ENCODE data around the gene TBC1D21. TPM values are rescaled to one million over a fixed set of nuclear protein-coding genes. Genes with fewer than 3 reads are reported as not detected.

TBC1D21 gene
- polyA plus RNA-seq, 1 donor from 2014 or later = not detected

DNA sequence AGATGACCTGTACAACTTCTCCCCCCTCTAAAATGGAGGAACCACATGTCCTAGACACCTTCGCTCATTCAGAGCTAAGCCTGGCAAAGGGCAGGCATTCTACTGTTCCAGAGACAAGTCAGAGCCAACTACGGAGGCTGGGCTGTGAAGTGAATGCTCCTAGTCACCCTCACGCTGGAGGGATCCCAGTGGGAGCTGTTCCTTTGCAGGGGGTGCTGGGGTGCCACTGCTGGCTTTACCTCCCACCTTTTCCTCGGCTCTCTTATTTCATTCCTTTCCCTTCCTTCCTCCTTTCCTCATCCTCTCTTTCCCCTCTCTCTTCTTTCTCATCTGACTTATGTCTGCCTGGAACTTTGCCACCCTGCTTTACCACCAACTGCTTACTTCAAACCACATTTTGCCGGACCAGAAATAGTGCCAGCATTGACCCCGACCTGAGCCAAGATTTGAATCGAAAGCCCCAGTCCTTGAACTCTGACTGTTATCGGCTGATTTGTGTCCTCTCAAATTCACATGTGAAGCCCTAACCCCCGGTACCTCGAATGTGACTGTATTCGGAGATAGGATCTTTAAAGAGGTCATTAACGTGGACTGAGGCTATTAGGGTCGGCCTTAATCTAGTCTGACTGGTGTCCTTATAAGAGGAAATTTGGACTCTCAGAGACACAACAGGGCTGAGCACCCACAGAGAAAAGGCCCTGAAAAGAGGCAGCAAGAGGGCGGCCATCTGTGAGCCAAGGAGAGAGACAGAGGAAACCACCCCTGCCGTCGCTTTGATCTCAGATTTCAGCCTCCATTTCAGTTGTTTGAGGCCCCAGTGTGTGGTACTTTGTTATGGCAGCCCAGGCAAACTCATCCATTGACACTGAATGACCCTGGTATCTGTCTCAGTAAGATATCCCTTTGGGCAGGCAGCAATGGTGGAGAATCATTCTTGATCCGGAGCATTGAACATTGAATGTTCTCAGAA lies 31.3 kb upstream of the TBC1D21 start:
- H3F3A ChIP-seq (ENCODE audit: insufficient read depth, low read length, poor library complexity, severe bottlenecking) = no peaks in the 10 kb centered on the region
- H3K9me2 ChIP-seq (ENCODE audit: insufficient read depth, low read length) = no peaks in the 10 kb centered on the region
- H3K9me3 ChIP-seq (ENCODE audit: low read length) = no peaks in the 10 kb centered on the region
- no peak overlapping the region for H3K9ac ChIP-seq (ENCODE audit: low read length)
- no peaks in the 10 kb centered on the region for H3K79me2 ChIP-seq (replicated peaks; ENCODE audit: insufficient read depth, low read length)
- H4K20me1 ChIP-seq (ENCODE audit: insufficient read depth) = no peaks in the 10 kb centered on the region
- no peak overlapping the region for H2AFZ ChIP-seq (ENCODE audit: low read depth, low read length)
- H3K27me3 ChIP-seq (ENCODE audit: insufficient read depth, low read depth, low read length) = no peaks in the 10 kb centered on the region
- TF ChIP-seq POLR2AphosphoS5 (IDR thresholded peaks at IDR 0.05) = no peak
- TF ChIP-seq TAF1 (IDR thresholded peaks at IDR 0.05; ENCODE audit: low read depth) = no peak
- TF ChIP-seq, protein P1, sequence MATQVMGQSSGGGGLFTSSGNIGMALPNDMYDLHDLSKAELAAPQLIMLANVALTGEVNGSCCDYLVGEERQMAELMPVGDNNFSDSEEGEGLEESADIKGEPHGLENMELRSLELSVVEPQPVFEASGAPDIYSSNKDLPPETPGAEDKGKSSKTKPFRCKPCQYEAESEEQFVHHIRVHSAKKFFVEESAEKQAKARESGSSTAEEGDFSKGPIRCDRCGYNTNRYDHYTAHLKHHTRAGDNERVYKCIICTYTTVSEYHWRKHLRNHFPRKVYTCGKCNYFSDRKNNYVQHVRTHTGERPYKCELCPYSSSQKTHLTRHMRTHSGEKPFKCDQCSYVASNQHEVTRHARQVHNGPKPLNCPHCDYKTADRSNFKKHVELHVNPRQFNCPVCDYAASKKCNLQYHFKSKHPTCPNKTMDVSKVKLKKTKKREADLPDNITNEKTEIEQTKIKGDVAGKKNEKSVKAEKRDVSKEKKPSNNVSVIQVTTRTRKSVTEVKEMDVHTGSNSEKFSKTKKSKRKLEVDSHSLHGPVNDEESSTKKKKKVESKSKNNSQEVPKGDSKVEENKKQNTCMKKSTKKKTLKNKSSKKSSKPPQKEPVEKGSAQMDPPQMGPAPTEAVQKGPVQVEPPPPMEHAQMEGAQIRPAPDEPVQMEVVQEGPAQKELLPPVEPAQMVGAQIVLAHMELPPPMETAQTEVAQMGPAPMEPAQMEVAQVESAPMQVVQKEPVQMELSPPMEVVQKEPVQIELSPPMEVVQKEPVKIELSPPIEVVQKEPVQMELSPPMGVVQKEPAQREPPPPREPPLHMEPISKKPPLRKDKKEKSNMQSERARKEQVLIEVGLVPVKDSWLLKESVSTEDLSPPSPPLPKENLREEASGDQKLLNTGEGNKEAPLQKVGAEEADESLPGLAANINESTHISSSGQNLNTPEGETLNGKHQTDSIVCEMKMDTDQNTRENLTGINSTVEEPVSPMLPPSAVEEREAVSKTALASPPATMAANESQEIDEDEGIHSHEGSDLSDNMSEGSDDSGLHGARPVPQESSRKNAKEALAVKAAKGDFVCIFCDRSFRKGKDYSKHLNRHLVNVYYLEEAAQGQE (IDR thresholded peaks at IDR 0.05; ENCODE audit: borderline replicate concordance) = no peak
- no peak for TF ChIP-seq EZH2 (IDR thresholded peaks at IDR 0.05; ENCODE audit: borderline replicate concordance, insufficient read depth, low read length, poor library complexity, severe bottlenecking)
- no peak for TF ChIP-seq MXI1 (conservative IDR thresholded peaks at IDR 0.05; ENCODE audit: poor library complexity, severe bottlenecking)
- TF ChIP-seq EP300 (conservative IDR thresholded peaks at IDR 0.05; ENCODE audit: poor library complexity, severe bottlenecking) = no peak
- TF ChIP-seq RAD21 (conservative IDR thresholded peaks at IDR 0.05) = no peak
- H3K27ac ChIP-seq (ENCODE audit: low read length) = no peak overlapping the region
- no peak overlapping the region for H3K4me3 ChIP-seq (ENCODE audit: low read length)
- H3K36me3 ChIP-seq (ENCODE audit: insufficient read depth, low read length) = no peaks in the 10 kb centered on the region
- no peak overlapping the region for H3K4me2 ChIP-seq (ENCODE audit: low read length)

- TF ChIP-seq TAF1 (IDR thresholded peaks at IDR 0.05; ENCODE audit: low read depth) (no peak), MXI1 (conservative IDR thresholded peaks at IDR 0.05; ENCODE audit: poor library complexity, severe bottlenecking) (no peak), CTCF (IDR thresholded peaks at IDR 0.05; ENCODE audit: poor library complexity, severe bottlenecking) (no peak), POLR2AphosphoS5 (IDR thresholded peaks at IDR 0.05) (no peak), EZH2 (IDR thresholded peaks at IDR 0.05; ENCODE audit: borderline replicate concordance, insufficient read depth, low read length, poor library complexity, severe bottlenecking) (no peak), RAD21 (conservative IDR thresholded peaks at IDR 0.05) (no peak), EP300 (conservative IDR thresholded peaks at IDR 0.05; ENCODE audit: poor library complexity, severe bottlenecking) (no peak), SMC3 (conservative IDR thresholded peaks at IDR 0.05; ENCODE audit: poor library complexity) (no peak)
- TF ChIP-seq, protein P1 (IDR thresholded peaks at IDR 0.05; ENCODE audit: borderline replicate concordance) = no peak
- H3K79me2 ChIP-seq (replicated peaks; ENCODE audit: insufficient read depth, low read length) = no peaks in the 10 kb centered on the region
- H2AFZ ChIP-seq (ENCODE audit: low read depth, low read length) = no peak overlapping the region
- no peaks in the 10 kb centered on the region for H4K20me1 ChIP-seq (ENCODE audit: insufficient read depth)
- no peaks in the 10 kb centered on the region for H3K27me3 ChIP-seq (ENCODE audit: insufficient read depth, low read depth, low read length)
- no peak overlapping the region for H3K27ac ChIP-seq (ENCODE audit: low read length)
- no peak overlapping the region for H3K9ac ChIP-seq (ENCODE audit: low read length)
- no peaks in the 10 kb centered on the region for H3K9me3 ChIP-seq (ENCODE audit: low read length)
- H3K4me3 ChIP-seq (ENCODE audit: low read length) = no peak overlapping the region
- H3K9me2 ChIP-seq (ENCODE audit: insufficient read depth, low read length) = no peaks in the 10 kb centered on the region
- no peaks in the 10 kb centered on the region for H3K36me3 ChIP-seq (ENCODE audit: insufficient read depth, low read length)
- no peak overlapping the region for H3K4me2 ChIP-seq (ENCODE audit: low read length)
- H3F3A ChIP-seq (ENCODE audit: insufficient read depth, low read length, poor library complexity, severe bottlenecking) = no peaks in the 10 kb centered on the region
These were observed 29.6 kb upstream of the TBC1D21 start for GRCh38 chr15:73843787-73844186.

All from neural cell (in vitro differentiated cells).